Endothelial cell of umbilical vein (primary cell): ENCODE results near the gene SKAP1. TPM values are rescaled to one million over a fixed set of nuclear protein-coding genes. Genes with fewer than 3 reads are reported as not detected.

ENCODE experiments used
- BruUV-seq: library from RNA; stranded (reverse); fragments of 400-500 nt; replicated peaks from 2 replicates; lab custom pipeline; 2021; lab: Mats Ljungman, UMichigan
- CTCF ChIA-PET: fragments of 300-600, 350-600 bp; sonication (Branson Sonifier 250); formaldehyde crosslinking; loops from one replicate; lab custom pipeline; 2021; ENCODE audit warnings: antibody characterized with exemption, inconsistent platforms; lab: Charles Lee
- POLR2A ChIA-PET: fragments of 300-600, 350-600 bp; sonication (Branson Sonifier 250); formaldehyde crosslinking; loops from one replicate; lab custom pipeline; 2021; ENCODE audit warnings: antibody characterized with exemption, inconsistent platforms; lab: Charles Lee
- DNase-seq: peaks from one replicate; pipeline ENCODE4 v3.0.0-alpha.2; 2011; ENCODE audit warnings: low read depth, low spot score
- FAIRE-seq: peaks from 2 replicates; lab custom pipeline; 2011; peaks lifted over from hg19 to GRCh38; lab: Jason Lieb, UNC
- H2AFZ ChIP-seq: 2 replicates; pipeline ENCODE4 v1.6.0; 2012; ENCODE audit warnings: low read depth, low read length, control low read depth, inconsistent platforms
- H3K27ac ChIP-seq: 2 replicates; pipeline ENCODE4 v1.5.1; 2011; ENCODE audit warnings: low read depth, mild to moderate bottlenecking, control low read depth, low read length, moderate library complexity; ENCODE audit not compliant: insufficient read depth
- H3K27me3 ChIP-seq, 2 experiments: 2 replicates each; pipeline versions ENCODE4 v1.6.0 to v1.6.1; 2011; ENCODE audit warnings: low read length in 2 of 2, mixed read lengths in 1 of 2; ENCODE audit not compliant: control insufficient read depth in 2 of 2, insufficient read depth in 2 of 2
- H3K36me3 ChIP-seq, 2 experiments: 2 replicates in 1 of 2; 3 replicates in 1 of 2; pipeline ENCODE4 v1.5.1; 2011; ENCODE audit warnings: low read length in 2 of 2, mild to moderate bottlenecking in 1 of 2, moderate library complexity in 1 of 2; ENCODE audit not compliant: control insufficient read depth in 2 of 2, insufficient read depth in 2 of 2; ENCODE audit errors: extremely low read depth in 1 of 2
- H3K4me1 ChIP-seq: 3 replicates; pipeline ENCODE4 v1.5.1; 2011; ENCODE audit warnings: mild to moderate bottlenecking, low read length; ENCODE audit not compliant: control insufficient read depth, insufficient read depth; ENCODE audit errors: extremely low read depth
- H3K4me2 ChIP-seq: 2 replicates; pipeline ENCODE4 v1.6.1; 2011; ENCODE audit warnings: low read length, control low read depth, mixed read lengths; ENCODE audit not compliant: insufficient read depth
- H3K4me3 ChIP-seq, 3 experiments: fragments of 200-600 bp in 1 of 3; sonication (generic), shearing (Covaris generic) in 1 of 3; replicated peaks in 1 of 3; 2 replicates each; pipeline ENCODE4 v1.5.1; 2011 to 2016; ENCODE audit warnings: control low read depth in 3 of 3, low read length in 3 of 3, mild to moderate bottlenecking in 2 of 3, inconsistent platforms in 1 of 3, low read depth in 1 of 3, moderate library complexity in 1 of 3; ENCODE audit not compliant: insufficient read depth in 1 of 3
- H3K79me2 ChIP-seq: 2 replicates; pipeline ENCODE4 v1.6.0; 2012; ENCODE audit warnings: low read length, inconsistent platforms; ENCODE audit not compliant: control insufficient read depth, insufficient read depth
- H3K9ac ChIP-seq: replicated peaks from 2 replicates; pipeline ENCODE3; 2011; ENCODE audit warnings: low read length, control low read depth; ENCODE audit not compliant: insufficient read depth; ENCODE audit errors: extremely low read depth
- H3K9me1 ChIP-seq: replicated peaks from 3 replicates; pipeline ENCODE4 v1.6.0; 2011; ENCODE audit warnings: mild to moderate bottlenecking, low read length; ENCODE audit not compliant: control insufficient read depth, insufficient read depth; ENCODE audit errors: extremely low read depth
- H3K9me3 ChIP-seq: replicated peaks from 2 replicates; pipeline ENCODE4 v1.5.1; 2012; ENCODE audit warnings: low read length, inconsistent platforms; ENCODE audit not compliant: control insufficient read depth, insufficient read depth
- H4K20me1 ChIP-seq: replicated peaks from 2 replicates; pipeline ENCODE3; 2011; ENCODE audit warnings: mild to moderate bottlenecking, low read length; ENCODE audit not compliant: control insufficient read depth, insufficient read depth; ENCODE audit errors: extremely low read depth
- CTCF ChIP-seq, 2 donors: IDR thresholded peaks; 1 replicate in 1 of 2; 2 replicates in 1 of 2; pipeline ENCODE4 v1.5.1; 2011; ENCODE audit warnings: low read length in 2 of 2, mild to moderate bottlenecking in 2 of 2, moderate library complexity in 2 of 2, control low read depth in 1 of 2, inconsistent platforms in 1 of 2, low read depth in 1 of 2; ENCODE audit not compliant: insufficient read depth in 1 of 2; ENCODE audit errors: extremely low read depth in 1 of 2
- EZH2 ChIP-seq: IDR thresholded peaks from 2 replicates; pipeline ENCODE4 v1.6.1; 2012; ENCODE audit warnings: borderline replicate concordance, low read depth, mild to moderate bottlenecking, moderate library complexity, low read length, inconsistent platforms; ENCODE audit not compliant: severe bottlenecking
- FOS ChIP-seq: IDR thresholded peaks from 2 replicates; pipeline ENCODE4 v1.6.1; 2011; ENCODE audit warnings: mild to moderate bottlenecking, low read length, moderate library complexity, borderline replicate concordance; ENCODE audit not compliant: insufficient read depth
- GATA2 ChIP-seq: IDR thresholded peaks from 2 replicates; pipeline ENCODE4 v1.7.0; 2011; ENCODE audit warnings: low read depth, mild to moderate bottlenecking, moderate library complexity, mixed read lengths, low read length; ENCODE audit not compliant: insufficient read length, insufficient read depth
- JUN ChIP-seq: IDR thresholded peaks from 2 replicates; pipeline ENCODE4 v1.6.1; 2011; ENCODE audit warnings: borderline replicate concordance, low read depth; ENCODE audit not compliant: insufficient read length, insufficient read depth
- MAX ChIP-seq: IDR thresholded peaks from 2 replicates; pipeline ENCODE4 v1.6.1; 2011; ENCODE audit not compliant: insufficient read depth, insufficient read length
- MYC ChIP-seq: IDR thresholded peaks from one replicate; pipeline ENCODE4 v1.6.1; 2011; ENCODE audit warnings: mild to moderate bottlenecking, low read depth, low read length
- POLR2A ChIP-seq: IDR thresholded peaks from 2 replicates; pipeline ENCODE4 v1.6.1; 2012; ENCODE audit warnings: low read depth, mild to moderate bottlenecking, control low read depth, low read length
- POLR2AphosphoS5 ChIP-seq: IDR thresholded peaks from 2 replicates; pipeline ENCODE4 v1.6.1; 2012; ENCODE audit warnings: low read depth, mild to moderate bottlenecking, control low read depth, low read length, moderate library complexity; ENCODE audit not compliant: insufficient read depth
- dilution Hi-C: fragments of 300-500 bp; cut with MboI; formaldehyde crosslinking; loops from one replicate; pipeline ENCODE4 v1.15.0; 2019; ENCODE audit warnings: low sequenced_read_pairs; ENCODE audit not compliant: extremely low pct_ligation_motif_present
- intact Hi-C: fragments of 100-400 bp; cut with micrococcal nuclease; formaldehyde crosslinking; loops from one replicate; pipeline ENCODE4 v1.10.0; 2022
- polyA plus RNA-seq, 4 experiments: library from polyadenylated mRNA; depleted of rRNA in 3 of 4; stranded (reverse) in 3 of 4; unstranded in 1 of 4; fragments of >200 nt; gene quantifications; 2 replicates each; pipeline versions ENCODE4 v1.2.1 to v1.2.3, GENCODE V29; 2011 to 2012; ENCODE audit warnings: missing spikeins in 1 of 4
- total RNA-seq: library from RNA; stranded (reverse); gene quantifications from 2 replicates; pipeline ENCODE4 v1.2.3, GENCODE V29; 2021

Gene SKAP1
- total and polyA plus RNA-seq, 2 donors (not counting 3 experiments of a cell fraction or from before 2014, with no cell fraction given), result 0.75 TPM; not detected in 1

GRCh38 chr17:48121923-48122664 lies 307.9 kb downstream of the SKAP1 start:
- H3K79me2 ChIP-seq, result no peaks in the 10 kb centered on the region
- FAIRE-seq (no peak), DNase-seq (no peak)
- ChIA-PET CTCF (interaction anchor here (1.1 to 2.1 kb wide), 6 partner anchors 11 to 96 kb away, joined by 3 to 8 read pairs (median 4); no protein-coding TSS in a partner anchor), POLR2A (no interaction called here)
- no peak overlapping the region for H2AFZ ChIP-seq
- no peaks in the 10 kb centered on the region for H3K9me3 ChIP-seq
- intact Hi-C loops (no loop called here), dilution Hi-C loops (no loop called here)
- TSS peak; percentile 22 for BruUV-seq
- H3K27ac ChIP-seq, result no peak overlapping the region
- H3K4me3 ChIP-seq, result no peak overlapping the region
- H4K20me1 ChIP-seq, result no peaks in the 10 kb centered on the region
- H3K9ac ChIP-seq, result no peak overlapping the region
- H3K9me1 ChIP-seq, result no peaks in the 10 kb centered on the region
- peaks cover 17 to 32% of the 10 kb centered on the region in 2 experiments for H3K36me3 ChIP-seq
- H3K4me2 ChIP-seq, result no peak overlapping the region
- H3K27me3 ChIP-seq, result no peaks in the 10 kb centered on the region
- peaks cover 4% of the 10 kb centered on the region for H3K4me1 ChIP-seq
- no peak for TF ChIP-seq FOS
- TF ChIP-seq EZH2, result no peak
- TF ChIP-seq JUN, result no peak
- no peak for TF ChIP-seq POLR2AphosphoS5
- no peak for TF ChIP-seq POLR2A
- TF ChIP-seq MAX, result no peak
- TF ChIP-seq CTCF (IDR thresholded peaks at IDR 0.05; ENCODE audit: extremely low read depth in 1 of 2, insufficient read depth in 1 of 2, low read depth in 1 of 2, low read length in 2 of 2), result no peak
- no peak for TF ChIP-seq GATA2
- no peak for TF ChIP-seq MYC
